H9 (cell line): ENCODE results near the gene ZNRF3. TPM values are rescaled to one million over a fixed set of nuclear protein-coding genes. Genes with fewer than 3 reads are reported as not detected.

ENCODE experiments used
- DNase-seq: peaks from one replicate; pipeline ENCODE4 v3.0.0-alpha.2; 2017
- H2AFZ ChIP-seq: one replicate; pipeline ENCODE4 v1.6.1; 2013; ENCODE audit warnings: mild to moderate bottlenecking, low read length, control low read depth, moderate library complexity
- H2AK5ac ChIP-seq: 2 replicates; pipeline ENCODE4 v1.6.1; 2013; ENCODE audit warnings: low read length, control low read depth, mixed read lengths; ENCODE audit not compliant: insufficient read length
- H2BK120ac ChIP-seq: one replicate; pipeline ENCODE4 v1.6.1; 2013; ENCODE audit warnings: low read depth, mild to moderate bottlenecking, low read length, control low read depth, inconsistent platforms; ENCODE audit not compliant: poor library complexity, severe bottlenecking
- H2BK12ac ChIP-seq: 2 replicates; pipeline ENCODE4 v1.6.1; 2013; ENCODE audit warnings: low read length, control low read depth, mixed read lengths, low read depth; ENCODE audit not compliant: insufficient read length
- H2BK15ac ChIP-seq: 2 replicates; pipeline ENCODE4 v1.6.1; 2013; ENCODE audit warnings: low read depth, low read length, control low read depth
- H2BK20ac ChIP-seq: one replicate; pipeline ENCODE4 v1.6.1; 2013; ENCODE audit warnings: low read depth, mild to moderate bottlenecking, low read length, control low read depth, inconsistent platforms; ENCODE audit not compliant: poor library complexity, severe bottlenecking
- H2BK5ac ChIP-seq: 2 replicates; pipeline ENCODE4 v1.6.1; 2013; ENCODE audit warnings: low read length, control low read depth, mixed read lengths; ENCODE audit not compliant: insufficient read length
- H3K14ac ChIP-seq: 2 replicates; pipeline ENCODE4 v1.6.1; 2013; ENCODE audit warnings: low read length, control low read depth; ENCODE audit not compliant: insufficient read depth
- H3K18ac ChIP-seq: 2 replicates; pipeline ENCODE4 v1.6.1; 2013; ENCODE audit warnings: low read depth, mild to moderate bottlenecking, mixed read lengths, low read length, control low read depth; ENCODE audit not compliant: insufficient read length
- H3K23ac ChIP-seq: 2 replicates; pipeline ENCODE4 v1.6.1; 2013; ENCODE audit warnings: low read length, control low read depth, mixed read lengths, low read depth; ENCODE audit not compliant: insufficient read length
- H3K23me2 ChIP-seq: 2 replicates; pipeline ENCODE4 v1.6.1; 2013; ENCODE audit warnings: low read depth, mild to moderate bottlenecking, mixed read lengths, low read length, control low read depth; ENCODE audit not compliant: insufficient read length, poor library complexity, severe bottlenecking
- H3K27ac ChIP-seq: 2 replicates; pipeline ENCODE4 v1.5.1; 2013; ENCODE audit warnings: low read length, control low read depth, mixed read lengths, low read depth; ENCODE audit not compliant: insufficient read length
- H3K27me3 ChIP-seq: 2 replicates; pipeline ENCODE4 v1.6.1; 2013; ENCODE audit warnings: low read length, control low read depth, inconsistent platforms; ENCODE audit not compliant: insufficient read depth
- H3K4ac ChIP-seq: 2 replicates; pipeline ENCODE4 v1.6.1; 2013; ENCODE audit warnings: low read depth, mild to moderate bottlenecking, control low read depth, inconsistent platforms, low read length, moderate library complexity
- H3K4me1 ChIP-seq: 2 replicates; pipeline ENCODE4 v1.6.1; 2013; ENCODE audit warnings: low read length, control low read depth, inconsistent platforms; ENCODE audit not compliant: insufficient read depth
- H3K4me2 ChIP-seq: 2 replicates; pipeline ENCODE4 v1.6.1; 2013; ENCODE audit warnings: low read length, control low read depth, mixed read lengths; ENCODE audit not compliant: insufficient read length, insufficient read depth
- H3K56ac ChIP-seq: 2 replicates; pipeline ENCODE4 v1.6.1; 2013; ENCODE audit warnings: low read depth, mild to moderate bottlenecking, mixed read lengths, low read length, control low read depth; ENCODE audit not compliant: insufficient read length
- H3K79me1 ChIP-seq: 2 replicates; pipeline ENCODE4 v1.6.1; 2013; ENCODE audit warnings: low read depth, mild to moderate bottlenecking, moderate library complexity, low read length, control low read depth, inconsistent platforms; ENCODE audit not compliant: insufficient read depth, poor library complexity, severe bottlenecking
- H3K79me2 ChIP-seq: 2 replicates; pipeline ENCODE4 v1.6.1; 2013; ENCODE audit warnings: low read length, control low read depth, inconsistent platforms; ENCODE audit not compliant: insufficient read depth
- H3K9ac ChIP-seq: 2 replicates; pipeline ENCODE4 v1.6.1; 2013; ENCODE audit warnings: low read length, control low read depth, mixed read lengths; ENCODE audit not compliant: insufficient read length; ENCODE audit errors: extremely low read depth
- H3K9me3 ChIP-seq: one replicate; pipeline ENCODE4 v1.6.1; 2013; ENCODE audit warnings: low read depth, low read length, inconsistent platforms; ENCODE audit not compliant: control insufficient read depth
- H3T11ph ChIP-seq: one replicate; pipeline ENCODE4 v1.6.1; 2013; ENCODE audit warnings: mild to moderate bottlenecking, low read length, control low read depth, inconsistent platforms
- H4K20me1 ChIP-seq: one replicate; pipeline ENCODE4 v1.6.1; 2013; ENCODE audit not compliant: control insufficient read depth, insufficient read length, insufficient read depth
- H4K5ac ChIP-seq: 2 replicates; pipeline ENCODE4 v1.6.1; 2013; ENCODE audit warnings: low read depth, mild to moderate bottlenecking, mixed read lengths, low read length, control low read depth; ENCODE audit not compliant: insufficient read length
- H4K8ac ChIP-seq: replicated peaks from 2 replicates; pipeline ENCODE4 v1.6.1; 2013; ENCODE audit warnings: low read length, control low read depth, mixed read lengths, low read depth; ENCODE audit not compliant: insufficient read length
- H4K91ac ChIP-seq: 2 replicates; pipeline ENCODE4 v1.6.1; 2013; ENCODE audit warnings: low read depth, mild to moderate bottlenecking, moderate library complexity, mixed read lengths, low read length, control low read depth; ENCODE audit not compliant: insufficient read length
- H3K27ac Mint-ChIP-seq, 3 experiments: 2 replicates in 2 of 3; 3 replicates in 1 of 3; pipeline ENCODE4 v1.8.0; 2020 to 2021; ENCODE audit warnings: mixed read lengths in 3 of 3, mild to moderate bottlenecking in 1 of 3, moderate library complexity in 1 of 3
- H3K27me3 Mint-ChIP-seq: 2 replicates; pipeline ENCODE4 v1.8.0; 2021; ENCODE audit warnings: low read depth, mild to moderate bottlenecking, moderate library complexity, mixed read lengths
- H3K36me3 Mint-ChIP-seq, 3 experiments: 2 replicates in 2 of 3; 3 replicates in 1 of 3; pipeline ENCODE4 v1.8.0; 2020 to 2021; ENCODE audit warnings: low read depth in 3 of 3, mixed read lengths in 3 of 3; ENCODE audit not compliant: insufficient read depth in 1 of 3
- H3K4me1 Mint-ChIP-seq, 2 experiments: 2 replicates each; pipeline ENCODE4 v1.8.0; 2020; ENCODE audit warnings: mixed read lengths in 2 of 2
- H3K4me3 Mint-ChIP-seq, 2 experiments: 2 replicates in 1 of 2; 3 replicates in 1 of 2; pipeline ENCODE4 v1.8.0; 2020 to 2021; ENCODE audit warnings: mild to moderate bottlenecking in 2 of 2, mixed read lengths in 2 of 2, moderate library complexity in 1 of 2
- H3K9me3 Mint-ChIP-seq, 2 experiments: 2 replicates in 1 of 2; 3 replicates in 1 of 2; pipeline ENCODE4 v1.8.0; 2020; ENCODE audit warnings: mild to moderate bottlenecking in 2 of 2, mixed read lengths in 2 of 2, moderate library complexity in 1 of 2
- CTCF ChIP-seq: fragments of 200-600 bp; sonication (generic); conservative IDR thresholded peaks from 3 replicates; pipeline ENCODE4 v1.8.0; 2021; ENCODE audit warnings: antibody characterized with exemption, mild to moderate bottlenecking
- WGBS: extraction: QIAGEN DNeasy Blood & Tissue Kit; methylation state at CpG from one replicate; pipeline ENCODE4 v1.1.7; 2013; ENCODE audit warnings: missing lambda C conversion rate, low lambda C conversion rate, mixed read lengths; ENCODE audit not compliant: insufficient read length; ENCODE audit errors: extremely low coverage; 5-methylcytosine and 5-hydroxymethylcytosine counted together
- total RNA-seq: library from RNA; stranded (reverse); gene quantifications from 2 replicates; pipeline ENCODE4 v1.2.1, GENCODE V29; 2021

ZNRF3 gene
- total RNA-seq, 1 experiment from 2014 or later: 20.6 TPM

- Histone ChIP-seq H3K4me1 (peaks cover 17% of the 10 kb centered on the region; the same call in 1 of the 2 replicates), H3K23ac (no peak overlapping the region), H2BK15ac (no peak overlapping the region), H3K27me3 (no peaks in the 10 kb centered on the region), H2BK120ac (no peak overlapping the region), H2BK12ac (no peak overlapping the region), H3K56ac (no peak overlapping the region), H3K9ac (peak overlapping the region; percentile 2), H2AK5ac (no peak overlapping the region), H3K14ac (peak overlapping the region; percentile 34; the same call in 1 of the 2 replicates), H4K91ac (no peak overlapping the region), H4K5ac (no peak overlapping the region), H3K27ac (no peak overlapping the region), H3K4ac (no peak overlapping the region), H3K23me2 (no peaks in the 10 kb centered on the region), H3K4me2 (no peak overlapping the region), H3T11ph (no peak overlapping the region), H3K18ac (no peak overlapping the region), H2AFZ (no peak overlapping the region), H4K8ac (no peak overlapping the region), H3K79me1 (peaks cover 13% of the 10 kb centered on the region), H2BK20ac (no peak overlapping the region), H3K9me3 (no peaks in the 10 kb centered on the region), H3K79me2 (peaks cover 50% of the 10 kb centered on the region; the same call in 1 of the 2 replicates), H2BK5ac (peak overlapping the region; percentile 3), H4K20me1 (no peaks in the 10 kb centered on the region)
- peaks cover 47 to 52% of the 10 kb centered on the region in 2 experiments for H3K4me1 Mint-ChIP-seq
- peak overlapping the region; percentile 74 to 94 (median 83); a peak in 6 of 7 replicates for H3K27ac Mint-ChIP-seq
- H3K9me3 Mint-ChIP-seq: no peaks in the 10 kb centered on the region
- no peak for TF ChIP-seq CTCF
- no peak overlapping the region for H3K4me3 Mint-ChIP-seq
- DNase-seq: no peak
- no peaks in the 10 kb centered on the region for H3K27me3 Mint-ChIP-seq
- peaks cover 0 to 2% (median 0%) of the 10 kb centered on the region in 3 experiments; a peak in 4 of 7 replicates for H3K36me3 Mint-ChIP-seq
- no CpG with 5 or more reads among the region's 6 CpGs for WGBS
Observed at GRCh38 chr22:28903729-28904128, 20.4 kb downstream of the ZNRF3 start.
